HG02588 (cell line): ENCODE results near the gene SSU72.
"Not testable (repeated sequence)": the region's sequence is repeated elsewhere in the genome, so short reads cannot be mapped to it uniquely, and the experiment has no call there.

Source experiments
- ATAC-seq: cut with Tn5 transposase; IDR thresholded peaks from one replicate; pipeline ENCODE4 v1.9.1; 2021; ENCODE audit warnings: mild to moderate bottlenecking, moderate library complexity; ENCODE audit not compliant: unreplicated experiment

The SSU72 gene

GRCh38 chr1:1509465-1509850 is 65.2 kb downstream of the SSU72 start:
- not testable (repeated sequence) for ATAC-seq

GRCh38 chr1:1508775-1509464 is 65.7 kb downstream of the SSU72 start:
- not testable (repeated sequence) for ATAC-seq

GRCh38 chr1:1507305-1507704 is 67.4 kb downstream of the SSU72 start:
- ATAC-seq, result no peak

GRCh38 chr1:1505801-1506200 is 68.9 kb downstream of the SSU72 start:
- not testable (repeated sequence) for ATAC-seq

- not testable (repeated sequence) for ATAC-seq
Measured at GRCh38 chr1:1505366-1505798, 69.3 kb downstream of the SSU72 start.

- ATAC-seq, result not testable (repeated sequence)
Measured at GRCh38 chr1:1504777-1505365, 69.8 kb downstream of the SSU72 start.

- ATAC-seq, result not testable (repeated sequence)
Measured at GRCh38 chr1:1495461-1495975, 79.1 kb downstream of the SSU72 start.

- not testable (repeated sequence) for ATAC-seq
Measured at GRCh38 chr1:1494311-1494710, 80.4 kb downstream of the SSU72 start.
